ENCODE measurements around the gene TALDO1. TPM values are rescaled to one million over a fixed set of nuclear protein-coding genes. Genes with fewer than 3 reads are reported as not detected.
A peak's percentile ranks its signal among the peaks of the same experiment; 100 is the strongest.

The TALDO1 gene
- total RNA-seq, 2 donors from 2014 or later, result 124 to 285 TPM

DNA sequence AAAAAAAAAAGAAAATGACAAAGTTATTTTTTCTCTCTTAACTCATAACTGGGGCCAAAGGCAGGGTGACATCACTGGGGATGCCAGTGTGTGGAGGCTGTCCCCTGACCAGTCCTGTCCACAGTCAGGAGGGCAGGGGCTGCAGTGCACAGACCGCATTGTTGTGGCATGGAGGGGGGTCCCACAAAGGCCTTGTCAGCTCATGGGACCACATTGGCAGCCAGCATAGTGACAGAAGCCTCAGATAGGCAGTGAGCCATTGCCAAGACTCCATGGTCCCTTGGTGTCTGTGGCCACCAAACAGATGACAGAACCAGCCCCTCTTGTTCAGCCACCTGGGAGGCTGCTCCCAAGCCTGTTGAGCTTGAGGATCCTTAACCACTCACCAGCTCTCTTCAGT lies 47.5 kb upstream of the TALDO1 start:
- intact Hi-C loops (cut with DNase I), result no loop called here

DNA sequence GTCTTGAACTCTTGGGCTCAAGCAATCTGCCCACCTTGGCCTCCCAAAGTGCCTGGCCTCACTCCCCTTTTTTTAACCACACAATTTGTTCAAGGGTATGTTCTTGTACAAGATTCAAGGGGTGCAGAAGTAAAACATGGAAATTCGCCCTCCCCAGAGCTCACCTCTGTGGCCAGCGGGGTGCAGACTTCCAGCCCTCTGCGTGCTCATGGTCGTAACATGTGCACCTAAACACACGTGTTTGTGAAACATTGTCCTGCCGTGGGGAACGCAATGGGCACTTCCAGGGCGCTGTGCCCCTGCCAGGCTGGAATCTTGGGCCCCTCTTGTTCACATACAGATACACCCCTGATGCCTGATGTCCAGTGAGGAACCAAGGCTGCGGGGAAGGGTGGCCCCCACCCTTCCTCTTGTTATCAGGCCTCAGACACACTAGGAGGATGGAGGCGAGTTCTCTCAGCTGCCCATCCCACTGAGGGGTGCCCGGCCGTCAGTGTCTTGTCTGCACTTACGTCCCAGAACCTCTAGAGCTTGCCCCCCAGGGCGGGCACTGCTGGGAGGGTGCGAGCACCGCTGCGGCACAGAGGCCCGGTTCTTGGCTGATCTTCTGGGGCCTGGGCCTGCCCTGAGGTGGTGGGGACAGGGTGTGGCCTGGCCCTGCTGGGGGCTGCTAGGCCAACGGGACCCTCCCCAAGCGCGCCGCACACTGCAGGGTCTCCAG lies 45.4 kb upstream of the TALDO1 start:
- no peaks in the 10 kb centered on the region for H3K27me3 ChIP-seq (replicated peaks; ENCODE audit: insufficient read depth)
- intact Hi-C loops (cut with DNase I), result no loop called here
- WGBS, result 92% methylated on average over 15 of the region's 22 CpGs
- H3K4me1 ChIP-seq (replicated peaks), result peaks cover 24% of the 10 kb centered on the region
- no peaks in the 10 kb centered on the region for H3K36me3 ChIP-seq
- TF ChIP-seq, protein P1, sequence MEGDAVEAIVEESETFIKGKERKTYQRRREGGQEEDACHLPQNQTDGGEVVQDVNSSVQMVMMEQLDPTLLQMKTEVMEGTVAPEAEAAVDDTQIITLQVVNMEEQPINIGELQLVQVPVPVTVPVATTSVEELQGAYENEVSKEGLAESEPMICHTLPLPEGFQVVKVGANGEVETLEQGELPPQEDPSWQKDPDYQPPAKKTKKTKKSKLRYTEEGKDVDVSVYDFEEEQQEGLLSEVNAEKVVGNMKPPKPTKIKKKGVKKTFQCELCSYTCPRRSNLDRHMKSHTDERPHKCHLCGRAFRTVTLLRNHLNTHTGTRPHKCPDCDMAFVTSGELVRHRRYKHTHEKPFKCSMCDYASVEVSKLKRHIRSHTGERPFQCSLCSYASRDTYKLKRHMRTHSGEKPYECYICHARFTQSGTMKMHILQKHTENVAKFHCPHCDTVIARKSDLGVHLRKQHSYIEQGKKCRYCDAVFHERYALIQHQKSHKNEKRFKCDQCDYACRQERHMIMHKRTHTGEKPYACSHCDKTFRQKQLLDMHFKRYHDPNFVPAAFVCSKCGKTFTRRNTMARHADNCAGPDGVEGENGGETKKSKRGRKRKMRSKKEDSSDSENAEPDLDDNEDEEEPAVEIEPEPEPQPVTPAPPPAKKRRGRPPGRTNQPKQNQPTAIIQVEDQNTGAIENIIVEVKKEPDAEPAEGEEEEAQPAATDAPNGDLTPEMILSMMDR (IDR thresholded peaks at IDR 0.05), result no peak
- TF ChIP-seq POLR2A (IDR thresholded peaks at IDR 0.05), result no peak
- TF ChIP-seq POLR2AphosphoS5 (IDR thresholded peaks at IDR 0.05), result no peak
- H3K9me3 ChIP-seq, result no peaks in the 10 kb centered on the region
- H3K4me3 ChIP-seq, result no peak overlapping the region
- peak overlapping the region; percentile 76 to 91 for H3K27ac ChIP-seq
- DNase-seq (ENCODE audit: low spot score), result no peak

More for the DNA sequence above, 47.5 kb upstream of the TALDO1 start:
- H3K9me3 ChIP-seq, result no peaks in the 10 kb centered on the region
- H3K27me3 ChIP-seq (replicated peaks; ENCODE audit: insufficient read depth), result no peaks in the 10 kb centered on the region
- 100% methylated on average over 1 of the region's 1 CpG for WGBS
- no peaks in the 10 kb centered on the region for H3K36me3 ChIP-seq
- no peak for DNase-seq (ENCODE audit: low spot score)
- H3K4me3 ChIP-seq, result no peak overlapping the region
- TF ChIP-seq, protein P1 (IDR thresholded peaks at IDR 0.05), result no peak
- no peak for TF ChIP-seq POLR2AphosphoS5 (IDR thresholded peaks at IDR 0.05)
- no peak for TF ChIP-seq POLR2A (IDR thresholded peaks at IDR 0.05)
- H3K27ac ChIP-seq, result no peak overlapping the region
- H3K4me1 ChIP-seq (replicated peaks), result peaks cover 17% of the 10 kb centered on the region

DNA sequence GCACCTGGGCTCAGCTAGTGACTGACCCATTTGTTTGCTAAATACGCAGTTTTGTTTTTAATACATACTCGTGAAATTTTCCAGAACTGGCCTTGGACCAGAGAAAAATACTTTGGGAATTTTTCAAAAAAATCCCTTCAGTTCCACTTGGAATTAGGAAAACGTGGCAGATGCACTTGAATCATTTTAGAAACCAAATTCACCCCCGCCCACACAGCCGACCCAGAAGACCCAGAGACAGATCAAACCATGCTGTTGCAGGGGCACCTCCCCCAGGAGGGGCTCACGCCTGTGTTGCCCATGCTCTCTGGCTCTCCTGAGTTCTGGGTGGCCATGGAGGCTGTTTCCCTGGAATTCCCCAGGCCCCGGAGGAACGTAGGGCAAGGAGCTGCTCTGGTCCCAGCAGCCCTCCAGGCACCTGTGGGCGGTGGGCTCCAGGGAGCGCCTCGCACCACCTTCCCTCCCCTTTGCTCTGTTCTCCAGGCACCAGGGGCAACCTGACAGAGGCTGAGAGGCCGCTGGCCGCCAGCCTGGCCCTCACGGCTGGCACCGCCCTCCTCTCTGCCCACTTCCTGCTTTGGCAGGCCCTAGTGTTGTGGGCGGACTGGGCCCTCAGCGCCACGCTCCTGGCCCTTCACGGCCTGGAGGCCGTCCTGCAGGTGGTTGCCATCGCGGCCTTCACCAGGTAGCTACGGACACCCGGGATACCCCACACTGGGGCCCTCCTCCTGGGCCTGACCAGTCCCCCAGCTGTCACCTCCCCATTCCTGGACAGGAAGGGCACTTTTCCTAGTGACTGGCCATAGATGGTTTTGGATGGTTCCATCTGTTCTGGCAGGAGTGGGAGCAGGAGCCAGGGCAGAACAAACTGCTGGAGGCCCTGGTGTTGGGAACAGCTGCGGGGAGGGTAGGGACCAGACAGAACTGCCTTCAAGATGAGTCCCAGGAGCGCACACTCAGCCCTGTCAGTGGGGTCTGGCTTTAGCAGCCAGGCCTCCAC lies 44.5 kb upstream of the TALDO1 start:
- intact Hi-C loops (cut with DNase I), result no loop called here
- Histone ChIP-seq H3K27ac (peak overlapping the region; percentile 76 to 91), H3K4me3 (no peak overlapping the region), H3K4me1 (replicated peaks) (peaks cover 25% of the 10 kb centered on the region), H3K9me3 (no peaks in the 10 kb centered on the region), H3K36me3 (no peaks in the 10 kb centered on the region), H3K27me3 (replicated peaks; ENCODE audit: insufficient read depth) (no peaks in the 10 kb centered on the region)
- peak; percentile 53 for DNase-seq (ENCODE audit: low spot score)
- WGBS, result 55% methylated on average over 26 of the region's 26 CpGs
- no peak for TF ChIP-seq POLR2A (IDR thresholded peaks at IDR 0.05)
- TF ChIP-seq, protein P1 (IDR thresholded peaks at IDR 0.05), result no peak
- peak; percentile 62 for TF ChIP-seq POLR2AphosphoS5 (IDR thresholded peaks at IDR 0.05)

DNA sequence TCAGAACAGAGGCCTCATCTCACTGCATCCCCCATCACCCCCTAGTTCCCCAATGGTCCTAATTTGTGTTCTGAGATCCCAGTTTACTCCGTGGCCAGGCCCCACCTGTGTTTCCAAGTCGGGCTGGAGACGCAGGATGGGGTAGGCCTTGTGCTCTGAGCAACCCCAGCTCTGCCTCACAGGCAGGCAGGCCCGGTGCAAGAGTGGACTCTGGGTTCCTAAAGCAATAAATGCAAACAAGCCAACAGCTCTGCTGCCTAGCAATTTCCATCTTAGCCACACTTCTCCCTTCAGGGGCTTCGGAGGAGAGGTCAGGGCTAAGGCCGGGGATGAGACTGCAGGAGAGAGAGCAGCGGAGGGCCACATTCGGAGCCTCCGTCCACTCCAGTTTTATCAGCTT lies 43.8 kb upstream of the TALDO1 start:
- TF ChIP-seq POLR2AphosphoS5 (IDR thresholded peaks at IDR 0.05), result no peak
- TF ChIP-seq, protein P1 (IDR thresholded peaks at IDR 0.05), result no peak
- no peak for TF ChIP-seq POLR2A (IDR thresholded peaks at IDR 0.05)
- intact Hi-C loops (cut with DNase I), result no loop called here
- 95% methylated on average over 9 of the region's 9 CpGs for WGBS
- H3K4me3 ChIP-seq, result no peak overlapping the region
- DNase-seq (ENCODE audit: low spot score), result no peak
- no peaks in the 10 kb centered on the region for H3K36me3 ChIP-seq
- no peaks in the 10 kb centered on the region for H3K27me3 ChIP-seq (replicated peaks; ENCODE audit: insufficient read depth)
- no peaks in the 10 kb centered on the region for H3K9me3 ChIP-seq
- peaks cover 30% of the 10 kb centered on the region for H3K4me1 ChIP-seq (replicated peaks)
- H3K27ac ChIP-seq, result peak overlapping the region; percentile 76 to 91

Data from prostate gland (tissue), 2 donors.